SJCRH30 (cell line): ENCODE results near the gene MTARC1. TPM values are rescaled to one million over a fixed set of nuclear protein-coding genes. Genes with fewer than 3 reads are reported as not detected.

Experiments used
- DNase-seq, 2 experiments: peaks; one replicate each; pipeline ENCODE4 v3.0.0-alpha.2; 2015 to 2020
- H3K27ac ChIP-seq: fragments of 250-450 bp; sonication (Bioruptor Pico); 2 replicates; pipeline ENCODE4 v1.5.1; 2020; ENCODE audit warnings: mild to moderate bottlenecking, moderate library complexity
- H3K27me3 ChIP-seq: fragments of 250-450 bp; sonication (Bioruptor Pico); 2 replicates; pipeline ENCODE4 v1.5.1; 2020; ENCODE audit warnings: mild to moderate bottlenecking, moderate library complexity
- H3K36me3 ChIP-seq: fragments of 250-450 bp; sonication (Bioruptor Pico); 2 replicates; pipeline ENCODE4 v1.5.1; 2020; ENCODE audit warnings: mild to moderate bottlenecking, moderate library complexity
- H3K4me1 ChIP-seq: fragments of 250-450 bp; sonication (Bioruptor Pico); 2 replicates; pipeline ENCODE4 v1.5.1; 2020; ENCODE audit warnings: mild to moderate bottlenecking, moderate library complexity
- H3K4me3 ChIP-seq: fragments of 250-450 bp; sonication (Bioruptor Pico); 2 replicates; pipeline ENCODE4 v1.5.1; 2020; ENCODE audit warnings: mild to moderate bottlenecking, moderate library complexity
- H3K9me3 ChIP-seq: fragments of 250-450 bp; sonication (Bioruptor Pico); replicated peaks from 2 replicates; pipeline ENCODE4 v1.5.1; 2020; ENCODE audit warnings: mild to moderate bottlenecking, moderate library complexity
- total RNA-seq: library from RNA; depleted of rRNA; stranded (reverse); fragments of >200 nt; shearing (Covaris generic); gene quantifications from 2 replicates; pipeline ENCODE4 v1.2.3, GENCODE V29; 2014

MTARC1 gene
- total RNA-seq, 1 experiment from 2014 or later, result 1.6 TPM

DNA sequence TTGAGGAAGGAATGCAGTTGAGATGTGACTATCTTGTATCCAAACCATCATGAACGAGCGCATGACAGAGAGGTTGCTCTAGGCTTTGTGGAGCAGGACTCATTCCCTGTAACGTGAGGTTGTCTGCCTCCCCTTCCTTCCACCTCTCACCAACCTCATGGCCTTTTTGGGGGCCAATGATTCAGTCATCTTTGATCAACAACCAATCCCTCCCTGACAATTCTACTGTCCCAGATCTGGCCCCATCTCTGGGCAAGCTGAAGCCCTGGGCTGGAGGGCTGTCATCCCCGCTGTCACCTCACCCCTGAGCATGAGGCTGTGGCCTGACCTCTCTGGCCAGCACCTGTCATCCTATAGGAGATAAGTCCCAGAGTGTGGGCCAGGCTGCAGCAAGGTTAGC is 19.7 kb downstream of the MTARC1 start:
- Histone ChIP-seq H3K27ac (no peak overlapping the region), H3K27me3 (no peaks in the 10 kb centered on the region), H3K4me1 (peaks cover 7% of the 10 kb centered on the region; the same call in 1 of the 2 replicates), H3K9me3 (no peaks in the 10 kb centered on the region), H3K36me3 (no peaks in the 10 kb centered on the region), H3K4me3 (no peak overlapping the region)
- DNase-seq, result no peak

DNA sequence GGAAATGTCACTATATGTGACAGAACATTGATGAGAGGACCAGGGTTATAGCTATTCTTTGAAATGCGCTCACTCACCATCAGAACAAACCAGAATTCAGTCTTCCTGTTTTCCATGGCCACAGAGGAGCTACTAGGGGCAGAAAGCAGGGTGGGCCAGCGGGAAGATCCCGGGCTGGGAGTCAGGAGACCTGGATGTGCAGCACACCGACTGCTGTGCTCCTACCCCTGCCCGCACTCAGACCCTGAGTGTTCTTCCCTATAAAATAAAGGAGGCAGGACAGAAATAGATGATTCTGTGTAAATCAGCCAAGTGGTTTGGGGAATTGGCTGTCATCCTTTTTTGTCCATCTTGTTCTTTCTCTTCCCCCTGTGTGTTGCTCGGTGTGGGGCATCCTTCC is 21.0 kb downstream of the MTARC1 start:
- no peak overlapping the region for H3K4me3 ChIP-seq
- peaks cover 7% of the 10 kb centered on the region; the same call in 1 of the 2 replicates for H3K4me1 ChIP-seq
- DNase-seq, result no peak
- no peaks in the 10 kb centered on the region for H3K27me3 ChIP-seq
- no peaks in the 10 kb centered on the region for H3K36me3 ChIP-seq
- H3K9me3 ChIP-seq, result no peaks in the 10 kb centered on the region
- H3K27ac ChIP-seq, result no peak overlapping the region

DNA sequence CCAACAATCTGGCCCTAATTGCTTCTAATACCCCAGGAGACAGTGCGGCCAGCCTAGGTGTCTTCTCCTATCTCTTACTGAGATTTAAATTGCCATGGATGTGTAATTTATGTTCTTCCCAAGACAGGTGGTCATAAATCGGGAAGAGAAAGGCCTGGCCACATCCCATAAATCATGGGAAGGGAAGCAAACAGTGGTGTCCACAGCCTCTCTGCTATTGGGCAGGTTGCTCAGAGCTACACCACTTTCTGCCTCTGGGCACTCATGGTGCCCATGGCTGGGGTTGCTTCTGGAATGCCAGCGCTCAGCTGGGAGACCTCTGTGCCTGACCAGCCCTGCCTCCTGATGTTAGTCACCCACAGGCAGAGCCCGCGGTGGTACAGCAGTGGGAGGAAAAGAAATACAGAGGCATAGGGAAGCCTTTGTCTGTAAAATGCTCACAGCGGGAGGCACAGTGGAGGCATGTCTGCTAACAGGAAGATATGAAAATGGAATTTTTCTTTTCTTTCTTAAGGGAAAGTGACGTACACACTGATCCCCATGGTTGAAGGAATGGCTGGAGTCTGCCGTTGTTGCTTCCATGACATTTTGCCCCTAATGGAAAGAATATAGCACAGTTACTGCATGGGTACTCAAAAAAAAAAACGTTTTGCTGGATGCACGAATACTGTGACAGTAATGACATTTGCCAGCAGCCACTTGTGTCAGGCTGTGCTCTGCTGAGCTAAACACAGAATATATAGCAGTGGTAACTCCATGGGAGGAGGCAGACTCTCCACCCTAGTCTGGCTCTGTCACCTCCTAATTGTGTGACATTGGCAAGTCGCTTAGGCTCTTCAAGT is 21.9 kb downstream of the MTARC1 start:
- no peak overlapping the region for H3K27ac ChIP-seq
- DNase-seq, result peak; percentile 50 to 58
- H3K4me1 ChIP-seq, result peaks cover 7% of the 10 kb centered on the region; the same call in 1 of the 2 replicates
- H3K9me3 ChIP-seq, result no peaks in the 10 kb centered on the region
- no peak overlapping the region for H3K4me3 ChIP-seq
- no peaks in the 10 kb centered on the region for H3K36me3 ChIP-seq
- H3K27me3 ChIP-seq, result no peaks in the 10 kb centered on the region

DNA sequence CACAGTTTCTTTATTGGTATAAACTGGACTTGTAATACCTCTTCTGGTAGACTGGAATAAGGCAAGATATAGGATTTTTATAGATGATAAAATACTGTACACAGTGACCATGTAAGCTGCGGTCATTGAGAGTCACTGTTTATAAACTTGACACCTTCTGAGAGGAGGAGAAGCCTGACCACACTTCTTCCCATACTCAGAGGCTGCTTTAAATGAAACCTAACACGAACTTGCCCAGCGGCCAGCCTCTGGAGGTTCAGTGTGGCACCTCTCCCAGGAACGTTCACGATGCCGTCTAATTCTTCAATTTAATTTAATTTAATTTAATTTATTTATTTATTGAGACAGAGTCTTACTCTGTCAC is 22.5 kb downstream of the MTARC1 start:
- Histone ChIP-seq H3K4me1 (peaks cover 7% of the 10 kb centered on the region; the same call in 1 of the 2 replicates), H3K9me3 (no peaks in the 10 kb centered on the region), H3K4me3 (no peak overlapping the region), H3K27me3 (no peaks in the 10 kb centered on the region), H3K27ac (no peak overlapping the region), H3K36me3 (no peaks in the 10 kb centered on the region)
- no peak for DNase-seq

DNA sequence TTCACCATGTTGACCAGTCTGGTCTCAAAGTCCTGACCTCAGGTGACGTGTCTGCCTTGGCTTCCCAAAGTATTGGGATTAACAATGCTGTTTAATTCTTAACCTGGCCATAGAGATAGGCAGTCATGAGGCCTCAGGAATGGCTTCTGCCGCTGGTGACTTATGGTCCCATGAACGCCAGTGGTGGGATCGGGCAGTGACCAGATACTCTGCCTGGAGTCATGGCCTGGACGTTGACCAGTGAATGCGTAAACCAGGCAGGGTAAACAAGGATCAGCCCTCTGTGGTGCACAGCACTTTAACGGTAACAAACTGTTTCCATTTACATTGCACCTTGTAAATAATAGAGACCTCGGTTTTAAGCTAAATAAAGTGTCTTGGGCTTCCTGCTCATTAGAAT is 23.0 kb downstream of the MTARC1 start:
- Histone ChIP-seq H3K4me1 (peaks cover 7% of the 10 kb centered on the region; the same call in 1 of the 2 replicates), H3K27ac (no peak overlapping the region), H3K9me3 (no peaks in the 10 kb centered on the region), H3K36me3 (no peaks in the 10 kb centered on the region), H3K27me3 (no peaks in the 10 kb centered on the region; the same call in 1 of the 2 replicates), H3K4me3 (no peak overlapping the region)
- DNase-seq, result no peak

DNA sequence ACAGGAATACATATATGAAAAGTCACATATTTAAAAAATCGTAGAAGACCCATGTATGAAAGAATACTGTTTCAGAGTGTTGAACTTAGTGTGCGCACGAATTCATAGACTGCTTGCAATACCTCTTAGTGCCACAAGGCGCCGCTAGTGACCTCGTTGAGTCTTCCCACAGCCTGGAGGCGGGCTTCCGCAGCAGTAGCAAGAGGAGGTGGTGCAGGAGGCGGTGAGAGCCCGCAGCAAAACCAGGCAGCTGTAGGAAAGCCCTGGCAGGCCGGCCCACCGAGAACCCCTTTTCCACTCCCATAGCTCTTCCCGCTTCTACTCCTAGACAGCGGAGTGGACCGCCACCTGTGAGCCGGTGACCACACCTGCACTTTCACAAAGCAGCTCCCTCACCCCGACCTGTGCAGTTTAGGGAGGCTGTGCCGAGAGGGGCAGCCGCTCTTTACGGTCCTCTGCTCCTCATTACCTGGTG is 23.5 kb downstream of the MTARC1 start:
- DNase-seq, result peak; percentile 83 to 91
- Histone ChIP-seq H3K36me3 (no peaks in the 10 kb centered on the region), H3K27ac (no peak overlapping the region), H3K27me3 (no peaks in the 10 kb centered on the region; the same call in 1 of the 2 replicates), H3K4me3 (no peak overlapping the region), H3K4me1 (peaks cover 7% of the 10 kb centered on the region; the same call in 1 of the 2 replicates), H3K9me3 (no peaks in the 10 kb centered on the region)

DNA sequence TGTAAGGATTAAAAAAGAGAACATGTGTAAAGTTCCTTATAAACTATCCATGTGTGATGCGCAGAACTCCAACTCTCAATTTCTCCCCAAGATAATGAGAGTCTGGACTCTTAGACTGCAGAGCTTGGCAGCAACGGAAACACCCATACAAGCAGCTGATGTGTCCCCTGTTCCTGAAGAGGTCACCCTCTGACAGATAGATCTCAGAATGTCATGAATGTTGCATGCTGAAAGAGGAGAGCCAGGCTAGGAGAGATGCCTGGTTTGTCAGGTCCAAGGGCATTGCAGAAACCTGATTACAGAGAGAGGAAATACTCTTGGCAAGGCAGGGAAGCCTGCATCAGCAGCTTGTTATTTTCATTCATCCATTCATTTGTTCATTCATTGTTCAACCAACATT is 24.2 kb downstream of the MTARC1 start:
- H3K27ac ChIP-seq, result no peak overlapping the region
- H3K4me3 ChIP-seq, result no peak overlapping the region
- H3K9me3 ChIP-seq, result no peaks in the 10 kb centered on the region
- peaks cover 7% of the 10 kb centered on the region; the same call in 1 of the 2 replicates for H3K4me1 ChIP-seq
- no peak for DNase-seq
- no peaks in the 10 kb centered on the region for H3K36me3 ChIP-seq
- H3K27me3 ChIP-seq, result no peaks in the 10 kb centered on the region; the same call in 1 of the 2 replicates

DNA sequence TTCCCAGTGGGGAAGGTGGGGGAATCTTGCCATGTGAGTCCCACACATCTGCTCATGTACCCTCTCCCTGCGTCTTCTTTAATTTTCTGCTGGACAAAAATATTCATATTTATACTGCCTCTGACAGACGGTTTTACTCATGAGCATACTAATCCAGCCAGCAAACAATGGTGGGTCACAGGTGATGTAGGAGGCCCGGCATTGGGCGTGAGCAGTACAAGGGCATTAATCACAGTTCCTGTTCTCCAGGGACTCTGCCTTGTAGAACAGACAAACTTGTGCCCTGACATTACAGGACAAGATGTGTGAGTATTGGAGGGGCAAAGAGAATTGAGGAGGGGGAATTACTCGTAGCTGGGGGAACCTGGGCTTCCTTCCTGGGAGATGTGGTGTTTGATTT is 25.0 kb downstream of the MTARC1 start:
- Histone ChIP-seq H3K4me3 (no peak overlapping the region), H3K27ac (no peak overlapping the region), H3K36me3 (no peaks in the 10 kb centered on the region), H3K4me1 (peaks cover 7% of the 10 kb centered on the region; the same call in 1 of the 2 replicates), H3K27me3 (no peaks in the 10 kb centered on the region; the same call in 1 of the 2 replicates), H3K9me3 (no peaks in the 10 kb centered on the region)
- DNase-seq, result no peak

DNA sequence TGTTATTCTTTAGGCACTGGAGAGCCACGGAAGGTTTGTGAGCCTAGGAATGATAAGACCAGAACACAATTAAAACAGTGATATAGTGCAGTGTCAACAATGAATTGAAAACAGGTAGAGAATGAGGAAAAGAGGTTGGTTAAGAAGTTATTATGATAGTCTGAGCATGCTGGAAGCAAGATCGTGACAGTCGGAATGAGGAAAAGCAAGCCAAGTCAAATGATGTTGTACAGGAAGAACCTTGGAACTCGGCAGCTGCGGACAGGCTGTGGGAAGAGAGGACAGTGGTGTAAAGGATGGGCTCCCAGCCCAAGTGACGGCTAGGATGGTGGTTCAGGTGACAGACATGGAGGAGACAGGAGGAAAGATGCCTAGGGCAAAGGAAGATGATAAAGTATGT is 25.6 kb downstream of the MTARC1 start:
- Histone ChIP-seq H3K36me3 (no peaks in the 10 kb centered on the region), H3K9me3 (no peaks in the 10 kb centered on the region), H3K4me3 (no peak overlapping the region), H3K27me3 (no peaks in the 10 kb centered on the region; the same call in 1 of the 2 replicates), H3K4me1 (peaks cover 7% of the 10 kb centered on the region; the same call in 1 of the 2 replicates), H3K27ac (no peak overlapping the region)
- no peak for DNase-seq

DNA sequence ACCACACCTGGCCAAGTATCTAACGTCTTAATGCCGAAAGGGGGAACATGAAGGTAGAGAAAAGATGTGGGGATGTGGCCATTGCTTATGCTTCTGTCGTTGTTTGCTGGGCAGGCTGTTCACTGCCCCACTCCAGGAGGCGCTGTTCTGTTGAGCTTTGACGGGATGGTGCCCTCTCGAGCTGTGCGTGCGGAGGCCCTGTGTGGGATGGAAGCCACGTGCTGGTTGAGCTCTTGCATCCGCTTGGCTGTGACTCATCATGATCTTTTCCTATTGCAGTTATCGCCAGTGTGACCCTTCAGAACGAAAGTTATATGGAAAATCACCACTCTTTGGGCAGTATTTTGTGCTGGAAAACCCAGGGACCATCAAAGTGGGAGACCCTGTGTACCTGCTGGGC is 26.3 kb downstream of the MTARC1 start:
- DNase-seq, result peak; percentile 26 to 29
- peaks cover 7% of the 10 kb centered on the region; the same call in 1 of the 2 replicates for H3K4me1 ChIP-seq
- no peaks in the 10 kb centered on the region; the same call in 1 of the 2 replicates for H3K27me3 ChIP-seq
- H3K36me3 ChIP-seq, result no peaks in the 10 kb centered on the region
- no peak overlapping the region for H3K27ac ChIP-seq
- H3K4me3 ChIP-seq, result no peak overlapping the region
- H3K9me3 ChIP-seq, result no peaks in the 10 kb centered on the region

DNA sequence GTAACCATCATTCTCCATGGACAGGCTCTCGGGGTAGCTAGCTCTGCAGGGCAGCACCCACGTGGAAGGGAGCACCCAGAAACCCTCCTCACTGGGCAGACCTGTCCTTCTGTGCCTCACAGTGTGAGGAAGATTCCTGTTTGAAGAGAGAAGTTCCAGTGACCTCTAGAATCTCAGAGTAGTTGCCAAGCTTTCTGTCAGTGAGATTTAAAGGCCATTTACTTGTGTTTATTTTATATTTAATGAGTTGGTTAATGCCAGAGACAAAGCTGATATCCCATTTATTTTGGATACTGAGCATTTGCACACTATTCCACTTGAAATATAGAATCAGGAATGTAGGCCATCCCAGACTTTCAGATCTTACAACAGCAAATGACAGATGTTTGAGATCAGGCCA is 28.7 kb downstream of the MTARC1 start:
- Histone ChIP-seq H3K27ac (no peak overlapping the region), H3K4me3 (no peak overlapping the region), H3K27me3 (no peaks in the 10 kb centered on the region; the same call in 1 of the 2 replicates)

DNA sequence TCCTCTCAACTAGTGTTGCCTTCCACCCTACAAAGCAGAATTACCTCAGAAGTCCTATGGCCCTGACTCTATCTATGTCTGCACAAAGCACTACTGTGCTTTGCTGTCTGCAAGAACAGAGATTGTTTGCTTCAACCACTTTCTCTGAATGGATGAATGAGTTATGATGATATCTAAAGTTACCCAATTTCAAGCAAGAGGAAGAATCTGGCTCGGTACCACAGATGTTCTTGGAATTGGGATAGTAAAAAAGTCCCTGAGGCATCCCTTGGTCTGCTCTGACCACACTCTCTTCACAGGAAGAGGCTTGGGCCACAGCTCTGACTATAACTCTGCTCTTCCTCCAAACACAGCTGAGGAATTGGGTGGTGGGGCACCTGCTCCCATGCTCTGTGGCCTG is 31.2 kb downstream of the MTARC1 start:
- no peaks in the 10 kb centered on the region for H3K36me3 ChIP-seq
- H3K27ac ChIP-seq, result no peak overlapping the region
- no peaks in the 10 kb centered on the region; the same call in 1 of the 2 replicates for H3K27me3 ChIP-seq
- no peak overlapping the region for H3K4me3 ChIP-seq
- H3K4me1 ChIP-seq, result peaks cover 11% of the 10 kb centered on the region
- H3K9me3 ChIP-seq, result no peaks in the 10 kb centered on the region; the same call in 1 of the 2 replicates
- DNase-seq, result no peak

More for the DNA sequence above, 28.7 kb downstream of the MTARC1 start:
- peaks cover 11% of the 10 kb centered on the region for H3K4me1 ChIP-seq
- H3K36me3 ChIP-seq, result no peaks in the 10 kb centered on the region
- no peaks in the 10 kb centered on the region; the same call in 1 of the 2 replicates for H3K9me3 ChIP-seq
- DNase-seq, result no peak

DNA sequence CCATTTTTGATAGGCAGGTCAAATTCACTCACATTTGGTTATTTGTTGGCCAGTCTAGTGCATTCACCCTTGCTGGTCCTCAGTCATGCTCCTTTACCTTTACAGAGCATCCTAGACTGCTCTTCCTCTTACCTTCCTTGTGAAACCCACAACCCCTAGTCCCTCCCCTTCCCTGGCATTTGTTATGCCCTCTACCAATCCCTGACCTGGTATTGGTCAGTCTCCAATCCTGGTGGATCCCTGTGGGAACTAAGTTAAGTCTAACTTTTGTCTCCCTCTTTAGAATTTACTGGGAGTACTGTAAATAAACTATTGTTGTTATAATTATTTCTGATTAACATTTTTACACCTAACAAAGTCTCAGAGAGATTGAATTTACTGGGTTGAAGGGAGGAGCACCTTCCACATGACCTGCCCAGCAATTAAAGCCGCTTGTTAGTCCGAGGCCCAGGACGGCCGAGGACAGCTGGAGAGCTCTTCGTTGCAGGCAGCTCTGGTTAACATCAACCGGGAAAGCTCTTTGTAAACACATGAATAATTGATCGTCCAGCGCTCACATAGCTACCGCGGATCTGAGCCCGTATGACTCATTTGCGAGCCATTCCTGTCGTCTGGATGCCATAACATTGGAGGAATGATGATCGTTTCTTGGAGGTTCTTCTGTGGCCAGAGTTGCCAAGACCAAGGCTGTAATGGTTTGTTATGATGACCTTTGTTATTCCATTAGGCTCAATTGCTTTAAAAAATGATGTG is 31.9 kb downstream of the MTARC1 start:
- DNase-seq, result peak; percentile 83 to 92
- no peak overlapping the region for H3K4me3 ChIP-seq
- H3K36me3 ChIP-seq, result no peaks in the 10 kb centered on the region
- H3K9me3 ChIP-seq, result no peaks in the 10 kb centered on the region; the same call in 1 of the 2 replicates
- H3K4me1 ChIP-seq, result peaks cover 11% of the 10 kb centered on the region
- H3K27me3 ChIP-seq, result no peaks in the 10 kb centered on the region; the same call in 1 of the 2 replicates
- no peak overlapping the region for H3K27ac ChIP-seq

DNA sequence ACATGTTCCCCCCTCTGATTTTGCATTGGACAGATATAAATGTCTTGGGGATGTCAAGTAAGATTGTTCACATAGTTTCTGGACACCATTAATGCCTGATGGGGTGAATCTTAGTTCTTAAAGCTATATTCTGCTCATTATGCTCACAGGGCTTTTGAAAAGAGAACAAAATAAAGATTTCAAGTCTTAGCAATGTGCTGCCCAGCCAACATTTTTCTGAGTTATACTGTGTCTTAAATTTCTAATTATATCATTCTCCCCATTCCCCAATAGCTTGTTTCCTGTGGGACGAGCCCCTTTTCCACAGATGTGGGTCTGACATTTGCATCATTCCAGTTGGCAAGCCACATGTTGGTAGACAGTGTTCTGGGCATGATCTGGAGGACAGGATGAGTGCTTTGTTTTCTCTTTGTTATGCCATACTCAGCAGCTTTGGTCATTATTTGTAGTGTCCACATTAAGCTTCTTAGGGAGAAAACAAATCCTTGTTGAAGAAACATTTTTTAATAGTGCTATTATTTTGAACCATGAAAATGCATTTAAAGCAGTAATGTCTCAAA is 32.8 kb downstream of the MTARC1 start:
- no peaks in the 10 kb centered on the region; the same call in 1 of the 2 replicates for H3K27me3 ChIP-seq
- H3K36me3 ChIP-seq, result no peaks in the 10 kb centered on the region
- no peak overlapping the region for H3K27ac ChIP-seq
- H3K4me1 ChIP-seq, result peaks cover 11% of the 10 kb centered on the region
- H3K4me3 ChIP-seq, result no peak overlapping the region
- no peaks in the 10 kb centered on the region; the same call in 1 of the 2 replicates for H3K9me3 ChIP-seq
- no peak for DNase-seq
